Left hindlimb (tissue), 1 donor: ENCODE measurements around the gene ATG5.

ENCODE experiments used
- DNase-seq: peaks from one replicate; pipeline ENCODE4 v3.0.0-alpha.2; 2018

The ATG5 gene

GRCh38 chr6:106177786-106178185 is 147.8 kb downstream of the ATG5 start:
- no peak for DNase-seq

- no peak for DNase-seq
Observed at GRCh38 chr6:106173124-106173879, 152.3 kb downstream of the ATG5 start.

DNA sequence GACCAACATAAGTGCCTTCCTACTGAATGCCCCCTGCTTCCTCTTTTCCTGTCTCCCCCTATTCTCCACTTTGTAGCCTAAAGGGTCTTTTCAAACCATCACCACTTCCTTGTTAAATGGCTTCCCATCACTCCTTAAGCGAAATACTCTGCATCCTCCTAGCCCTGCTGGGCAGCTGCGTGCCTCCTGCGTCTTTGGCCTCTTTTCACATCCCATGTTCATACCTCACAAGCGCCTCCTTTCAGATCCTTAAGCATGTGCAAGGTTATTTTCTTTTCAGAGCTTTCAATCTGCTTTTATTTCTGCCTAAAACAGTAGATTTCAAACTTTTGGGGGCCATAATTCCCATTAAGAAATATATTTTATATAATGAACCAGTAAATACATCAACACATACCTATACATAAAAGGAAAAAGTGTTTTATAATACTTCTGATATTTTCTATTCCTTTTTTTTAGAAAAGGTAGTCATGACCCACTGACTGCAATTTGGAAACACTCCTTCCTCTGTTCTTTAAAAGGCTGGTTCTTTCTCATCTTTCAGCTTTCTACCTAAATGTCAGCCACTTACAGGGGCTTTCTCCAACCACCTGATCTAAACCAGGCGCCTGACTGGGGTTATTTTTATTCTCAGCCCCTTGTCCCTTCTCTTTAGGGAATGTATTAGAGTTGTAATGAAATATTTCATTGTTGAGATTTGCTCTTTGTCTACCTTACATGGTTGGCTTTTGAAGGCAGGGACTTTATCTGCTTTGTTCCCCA is 155.3 kb downstream of the ATG5 start:
- no peak for DNase-seq

DNA sequence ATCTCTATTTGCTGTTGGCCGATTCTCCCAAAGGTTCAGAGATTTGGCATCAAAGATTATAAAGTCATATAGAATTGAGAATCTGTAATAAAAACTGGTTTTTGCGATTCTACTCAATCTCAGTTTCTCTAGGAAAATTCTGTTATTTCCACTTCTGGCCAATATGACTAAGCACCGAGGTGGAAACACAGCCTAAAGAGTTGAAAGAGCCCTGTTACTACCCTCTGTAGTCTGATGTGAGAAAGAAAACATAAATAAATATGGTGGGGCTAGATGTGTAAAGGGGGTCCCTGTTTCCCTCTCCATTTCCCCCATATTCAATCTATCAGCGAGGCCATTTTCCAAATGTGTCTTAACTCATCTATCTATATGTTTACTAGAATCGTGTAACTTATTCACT is 156.0 kb downstream of the ATG5 start:
- DNase-seq = no peak

DNA sequence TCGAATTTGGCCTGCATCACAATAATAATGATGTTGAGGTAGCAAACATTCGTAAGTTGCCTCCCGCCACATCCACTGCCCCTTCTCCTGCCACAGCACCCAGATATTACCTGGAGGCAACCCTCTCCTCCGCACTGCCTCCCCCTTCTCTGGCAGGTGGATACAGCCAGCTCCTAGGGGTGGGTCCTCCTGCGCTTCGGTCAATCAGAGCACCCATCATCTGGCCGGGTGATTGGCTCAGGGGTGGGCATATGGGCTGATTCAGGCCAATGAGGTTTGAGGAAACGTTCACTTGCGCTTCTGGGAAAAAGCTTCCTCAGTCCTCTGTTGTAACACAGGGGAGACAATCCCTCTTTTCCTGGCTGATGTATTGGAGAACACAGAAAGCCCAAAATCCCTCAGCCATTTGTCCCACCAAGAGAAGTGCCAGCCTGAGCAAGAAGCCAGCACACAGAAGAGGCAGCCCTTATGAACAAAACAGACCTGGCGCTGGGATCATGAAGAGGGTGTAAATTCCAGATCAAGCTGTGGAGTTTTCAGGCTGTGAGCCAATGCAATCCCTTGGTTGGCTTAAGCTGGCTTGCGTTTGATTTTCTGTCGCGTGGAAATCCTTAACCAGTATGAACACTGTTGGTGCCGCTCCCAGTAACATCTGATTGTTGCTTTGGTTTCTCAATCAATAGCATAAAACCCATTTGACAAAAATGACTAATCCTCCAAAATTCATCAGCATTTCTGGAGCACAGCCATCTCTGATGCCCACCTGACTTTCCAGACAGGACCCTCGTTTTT is 157.3 kb downstream of the ATG5 start:
- DNase-seq = no peak

DNA sequence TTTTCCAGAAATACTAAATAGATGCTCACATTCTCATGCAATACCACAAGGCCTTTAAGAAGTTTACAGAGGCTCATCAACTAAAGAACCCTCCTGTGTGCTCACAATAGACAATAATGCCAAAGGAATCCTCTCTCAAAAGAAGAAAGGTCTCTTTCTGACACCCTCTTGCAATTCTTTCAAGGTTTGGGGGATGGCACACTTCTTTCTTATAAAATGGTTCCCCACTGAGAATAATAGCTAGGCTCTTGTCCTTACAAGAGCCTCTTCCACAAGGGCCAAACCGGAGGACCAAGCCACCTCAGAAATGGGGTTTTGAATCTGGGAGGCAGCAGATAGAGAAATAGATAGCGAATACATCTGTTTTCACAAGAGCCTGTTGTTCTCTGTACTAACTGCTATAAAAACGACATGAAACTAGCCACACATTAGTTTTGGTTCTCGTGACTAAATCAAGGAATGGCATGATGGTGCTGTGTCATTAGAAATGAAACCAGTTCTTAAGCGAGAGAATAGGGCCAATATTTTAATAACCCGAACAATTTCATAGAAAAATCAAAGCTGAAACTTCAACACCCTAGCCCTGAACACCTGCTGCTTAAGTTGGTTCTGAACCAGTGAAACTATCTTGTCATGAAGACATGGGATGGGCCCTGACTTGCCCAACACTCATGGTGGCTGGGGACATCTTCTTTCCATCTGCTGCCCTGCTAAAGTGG is 158.3 kb downstream of the ATG5 start:
- no peak for DNase-seq

GRCh38 chr6:106165885-106166485 is 159.6 kb downstream of the ATG5 start:
- no peak for DNase-seq

- peak; percentile 47 for DNase-seq
Observed at GRCh38 chr6:106163966-106164877, 161.3 kb downstream of the ATG5 start.

DNA sequence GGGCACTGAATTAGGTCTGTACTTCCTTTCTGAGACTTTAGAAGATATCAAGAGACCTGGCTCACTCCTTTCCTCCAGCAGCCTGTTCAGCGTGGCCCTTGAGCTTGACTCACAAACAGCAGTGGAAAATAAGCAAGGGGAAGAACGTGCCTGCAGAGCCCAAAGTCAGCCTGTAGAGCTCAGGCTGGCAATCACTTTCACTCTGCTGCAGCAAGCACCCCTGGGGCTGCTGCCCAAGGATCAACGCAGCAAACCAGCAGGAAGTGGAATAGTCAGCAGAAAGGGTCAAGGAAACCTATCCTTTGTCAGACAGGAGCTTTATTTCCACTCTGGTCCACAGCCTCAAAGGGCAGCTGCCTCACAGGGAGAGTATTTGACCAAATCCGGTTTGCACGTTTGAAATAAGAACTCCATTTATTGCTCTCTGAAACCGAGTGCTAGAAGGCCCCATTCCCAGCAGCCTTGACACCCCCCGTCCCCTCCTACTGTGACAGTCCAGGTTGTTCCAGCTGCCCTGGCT is 162.1 kb downstream of the ATG5 start:
- DNase-seq = peak; percentile 40

DNA sequence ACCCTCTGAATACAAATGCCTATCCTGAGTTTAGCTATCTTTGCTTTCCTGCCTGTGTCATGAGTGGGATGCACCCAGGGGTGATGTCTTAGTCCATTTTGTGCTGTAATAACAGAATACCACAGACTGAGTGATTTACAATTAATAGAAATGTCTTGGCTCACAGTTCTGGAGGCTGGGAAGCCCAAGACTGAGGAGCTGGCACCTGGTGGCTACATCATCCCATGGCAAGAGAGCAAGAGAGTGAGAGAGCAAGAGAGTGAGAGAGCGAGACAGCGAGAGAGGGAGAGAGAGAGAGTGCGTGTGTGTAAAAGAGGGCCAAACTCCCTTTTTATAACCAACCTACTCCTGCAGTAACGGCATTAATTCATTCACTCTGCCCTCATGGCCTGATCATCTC is 162.6 kb downstream of the ATG5 start:
- DNase-seq = no peak

DNA sequence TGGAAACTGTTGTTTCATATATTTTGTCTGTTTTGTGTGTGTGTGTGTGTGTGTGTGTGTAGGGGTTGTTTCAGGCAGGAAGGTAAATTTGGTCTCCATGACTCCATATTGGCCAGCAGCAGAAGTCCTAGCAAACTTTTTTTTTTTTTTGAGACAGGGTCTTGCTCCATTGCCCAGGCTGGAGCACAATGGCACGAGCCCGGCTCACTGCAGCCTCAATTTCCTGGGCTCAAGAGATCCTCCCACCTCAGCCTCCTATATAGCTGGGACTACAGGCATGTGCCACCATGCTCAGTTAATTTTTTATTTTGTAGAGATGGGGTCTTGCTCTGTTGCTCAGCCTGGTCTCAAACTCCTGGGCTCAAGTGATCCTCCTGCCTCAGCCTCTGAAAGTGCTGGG is 163.7 kb downstream of the ATG5 start:
- no peak for DNase-seq

DNA sequence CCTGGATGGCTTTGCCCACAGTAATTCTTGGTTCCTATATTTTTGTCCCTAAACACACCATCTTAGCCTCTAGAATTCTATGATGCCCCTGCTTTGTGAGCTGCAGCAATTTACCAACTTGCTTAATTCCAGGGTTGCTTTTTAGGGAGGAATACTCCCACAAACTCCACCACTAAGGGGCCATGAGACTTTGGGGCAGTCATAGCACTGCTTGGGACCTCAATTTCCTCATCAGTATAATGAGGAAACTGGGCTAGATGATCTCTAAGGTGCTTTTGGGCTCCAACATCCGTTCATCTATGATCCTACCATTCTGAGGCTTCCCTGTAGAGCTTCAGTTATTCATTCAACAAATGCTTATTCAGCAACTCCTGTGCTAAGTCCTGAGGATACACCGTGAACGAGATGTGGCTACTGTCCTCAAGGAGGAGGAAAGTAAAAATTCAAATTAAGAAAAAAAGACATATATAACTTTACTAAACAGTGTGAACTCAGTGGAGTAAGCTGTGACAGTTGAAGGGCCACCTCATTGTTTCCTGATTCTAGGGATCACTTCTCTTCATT is 164.2 kb downstream of the ATG5 start:
- no peak for DNase-seq

DNA sequence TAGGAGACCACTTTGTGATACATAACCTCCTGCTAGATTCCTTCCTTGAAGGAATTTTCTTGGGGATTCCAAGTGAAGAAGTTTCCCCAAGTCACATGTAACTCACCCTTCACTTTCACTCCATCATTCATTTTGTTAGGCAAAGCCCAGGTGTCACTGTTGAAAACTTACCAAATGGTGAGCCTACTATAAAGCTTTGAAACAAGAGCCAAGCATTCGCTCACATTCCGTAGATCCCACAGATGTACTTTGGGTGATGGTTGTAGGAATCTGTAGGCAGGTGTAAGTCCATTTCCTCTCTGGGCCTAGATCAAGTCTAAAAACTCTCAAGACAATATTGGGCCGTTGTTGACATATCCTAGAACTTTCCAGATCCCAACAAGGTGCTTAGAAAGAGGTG is 165.4 kb downstream of the ATG5 start:
- no peak for DNase-seq

DNA sequence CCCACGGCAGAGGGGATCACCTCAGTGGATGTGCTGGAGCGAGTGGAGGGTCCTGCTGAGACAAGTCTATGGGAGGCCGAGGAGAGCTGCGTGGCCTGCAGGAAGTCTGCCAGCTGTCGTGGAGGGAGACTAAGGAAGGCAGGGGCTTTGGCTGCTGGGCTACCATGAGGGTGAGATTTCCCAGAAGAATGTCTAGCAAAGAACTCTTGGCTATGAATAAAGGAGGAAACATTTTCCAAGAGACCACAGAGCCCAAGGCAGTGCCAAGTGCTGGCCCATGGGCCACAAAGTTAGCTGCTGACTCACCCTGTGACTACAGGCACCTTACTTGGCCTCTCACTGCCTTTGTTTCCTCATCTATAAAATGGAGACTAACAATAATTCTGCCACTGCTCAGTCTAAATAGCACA is 166.0 kb downstream of the ATG5 start:
- DNase-seq = no peak

GRCh38 chr6:106158816-106159215 is 166.7 kb downstream of the ATG5 start:
- DNase-seq = no peak

GRCh38 chr6:106156863-106157262 is 168.7 kb downstream of the ATG5 start:
- no peak for DNase-seq

DNA sequence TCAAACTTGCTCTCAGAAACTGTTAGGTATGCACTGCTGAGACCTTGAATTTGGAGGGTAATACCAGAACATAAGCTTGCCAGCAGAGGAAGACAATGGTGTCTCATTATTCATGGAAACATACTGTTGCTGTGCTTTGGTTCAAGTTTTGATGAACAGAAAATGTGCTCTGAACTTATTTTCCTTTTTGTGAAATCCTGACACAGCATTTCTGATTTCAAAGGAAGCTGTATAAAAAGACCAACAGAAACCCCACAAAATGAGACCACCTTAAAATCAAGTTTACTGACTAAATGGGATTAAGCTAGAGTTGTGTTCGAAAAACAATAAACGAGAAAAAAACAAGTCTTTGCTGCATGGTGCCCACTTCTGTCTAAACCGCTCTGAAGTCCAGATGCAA is 169.1 kb downstream of the ATG5 start:
- no peak for DNase-seq

GRCh38 chr6:106155219-106155830 is 170.2 kb downstream of the ATG5 start:
- no peak for DNase-seq

DNA sequence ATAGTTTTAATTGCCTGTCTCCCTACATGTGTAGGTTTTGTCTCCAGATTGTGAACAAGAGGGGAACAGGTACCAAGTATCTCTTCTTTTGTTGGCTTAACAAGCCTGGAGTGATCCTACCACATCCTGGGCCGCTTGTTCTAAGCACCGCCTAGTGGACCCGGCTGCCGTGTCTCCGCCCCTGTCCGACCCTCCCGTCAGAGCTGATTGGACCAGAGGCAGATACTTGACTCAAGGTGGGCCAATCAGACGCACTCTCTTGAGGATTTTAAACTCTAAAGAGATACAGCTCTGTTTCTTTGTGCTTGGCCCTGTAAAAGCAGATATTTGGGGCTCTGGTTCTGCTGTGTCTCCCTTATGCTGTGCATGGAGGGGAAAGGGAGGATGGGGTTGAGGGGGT is 171.2 kb downstream of the ATG5 start:
- no peak for DNase-seq

- no peak for DNase-seq
Observed at GRCh38 chr6:106152952-106153351, 172.6 kb downstream of the ATG5 start.
